Inflammatory macrophage treated with lipopolysaccharide for 4 hours (primary cell): ENCODE data around the gene KIAA1958.

Source experiments
- DNase-seq: peaks from one replicate; pipeline ENCODE4 v3.0.0-alpha.2; 2020

KIAA1958 gene, protein sequence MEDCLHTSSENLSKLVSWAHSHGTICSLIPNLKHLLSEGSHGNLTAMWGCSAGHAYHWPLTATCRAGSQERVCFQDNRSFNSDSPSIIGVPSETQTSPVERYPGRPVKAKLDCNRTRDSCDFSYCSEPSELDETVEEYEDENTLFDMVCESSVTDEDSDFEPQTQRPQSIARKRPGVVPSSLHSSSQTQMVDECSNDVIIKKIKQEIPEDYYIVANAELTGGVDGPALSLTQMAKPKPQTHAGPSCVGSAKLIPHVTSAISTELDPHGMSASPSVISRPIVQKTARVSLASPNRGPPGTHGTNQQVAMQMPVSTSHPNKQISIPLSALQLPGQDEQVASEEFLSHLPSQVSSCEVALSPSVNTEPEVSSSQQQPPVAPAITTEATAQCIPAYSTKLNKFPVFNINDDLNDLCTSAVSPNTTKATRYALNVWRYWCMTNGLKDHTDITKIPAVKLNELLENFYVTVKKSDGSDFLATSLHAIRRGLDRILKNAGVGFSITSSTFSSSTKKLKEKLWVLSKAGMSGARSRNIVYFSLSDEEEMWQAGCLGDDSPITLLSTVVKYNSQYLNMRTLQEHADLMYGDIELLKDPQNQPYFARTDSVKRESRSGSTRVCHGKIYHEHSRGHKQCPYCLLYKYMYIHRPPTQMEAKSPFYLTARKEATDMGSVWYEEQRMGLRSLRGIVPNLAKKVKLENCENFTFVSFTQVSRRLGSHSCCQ

DNA sequence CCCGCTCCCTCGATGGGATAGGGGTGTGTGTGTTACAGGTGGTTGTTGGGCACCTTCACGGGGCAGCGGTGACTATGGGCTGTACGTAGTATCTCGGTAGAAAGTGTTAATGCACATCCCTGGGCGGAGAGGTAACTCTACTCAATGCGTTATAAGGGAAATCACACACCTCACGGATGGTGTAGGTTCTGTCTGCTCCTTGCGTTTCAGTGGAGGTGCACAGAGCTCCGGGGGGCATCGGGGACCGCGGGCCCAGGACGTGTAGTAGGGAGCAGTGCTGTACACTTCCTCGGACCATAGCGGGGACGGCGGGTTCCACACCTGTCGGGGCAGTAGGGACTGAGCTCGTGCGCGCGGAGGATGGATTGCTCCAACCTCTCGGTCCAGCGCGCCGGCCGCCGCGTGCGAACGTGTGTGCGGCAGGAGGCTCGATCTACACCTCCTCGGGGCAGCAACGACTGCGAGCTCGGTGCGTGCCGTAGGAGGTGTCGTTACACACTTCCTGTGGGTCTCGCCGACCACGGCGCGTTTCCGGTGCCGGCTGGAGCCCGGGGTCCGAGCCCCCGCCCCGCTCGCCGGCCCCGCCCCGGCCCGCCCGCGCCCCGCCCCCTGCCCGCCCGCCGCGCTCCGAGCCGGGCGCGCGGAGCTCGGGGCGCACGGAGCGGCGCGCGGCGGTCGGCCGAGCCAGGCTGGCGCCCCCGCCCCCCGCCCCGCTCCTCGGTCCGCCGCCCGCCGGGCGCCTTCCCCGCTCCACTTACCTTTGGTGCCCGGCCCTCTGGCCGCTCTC, at the start of gene KIAA1958:
Gene KIAA1958, plus strand, starts transcription at position 607 of the 787 bp plus-strand sequence. CDS start 87,254 bp downstream, outside the sequence.
- peak; percentile 59 for DNase-seq

DNA sequence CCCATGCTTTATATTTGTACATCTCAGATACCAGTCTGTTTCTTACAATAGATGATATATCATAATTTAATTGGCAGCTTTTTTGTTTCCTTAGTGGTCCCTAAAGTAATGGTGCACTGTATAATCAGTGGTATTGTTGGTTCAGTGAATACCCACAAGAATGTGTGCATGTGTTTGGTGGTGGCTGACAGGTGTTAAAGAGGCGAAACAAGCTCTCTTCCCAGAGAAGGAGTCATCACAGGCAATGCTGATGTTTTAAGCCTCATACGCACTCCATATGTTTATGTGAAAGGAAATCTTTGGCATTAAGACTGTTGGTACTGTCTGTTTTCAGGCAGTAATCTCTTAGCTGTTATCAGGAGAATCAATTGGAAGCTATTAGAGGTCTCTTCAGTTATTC, 49.2 kb upstream of the KIAA1958 start:
- no peak for DNase-seq

DNA sequence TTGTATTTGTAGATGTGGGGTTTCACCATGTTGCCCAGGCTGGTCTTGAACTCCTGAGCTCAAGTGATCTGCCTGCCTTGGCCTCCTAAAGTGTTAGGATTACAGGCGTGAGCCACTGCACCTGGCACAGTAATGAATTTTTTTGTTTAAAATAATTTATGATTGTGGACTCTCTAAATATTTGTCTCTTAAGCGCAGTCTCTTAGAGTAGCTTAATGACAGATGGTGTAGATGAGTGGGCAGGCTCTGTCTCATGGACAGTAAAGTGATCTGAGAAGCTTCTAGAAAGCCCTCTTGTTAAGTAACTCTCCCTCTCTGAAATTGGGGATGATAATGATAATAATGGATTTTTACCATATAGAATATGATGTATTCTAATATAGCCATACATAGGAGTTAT, 47.5 kb upstream of the KIAA1958 start:
- no peak for DNase-seq

DNA sequence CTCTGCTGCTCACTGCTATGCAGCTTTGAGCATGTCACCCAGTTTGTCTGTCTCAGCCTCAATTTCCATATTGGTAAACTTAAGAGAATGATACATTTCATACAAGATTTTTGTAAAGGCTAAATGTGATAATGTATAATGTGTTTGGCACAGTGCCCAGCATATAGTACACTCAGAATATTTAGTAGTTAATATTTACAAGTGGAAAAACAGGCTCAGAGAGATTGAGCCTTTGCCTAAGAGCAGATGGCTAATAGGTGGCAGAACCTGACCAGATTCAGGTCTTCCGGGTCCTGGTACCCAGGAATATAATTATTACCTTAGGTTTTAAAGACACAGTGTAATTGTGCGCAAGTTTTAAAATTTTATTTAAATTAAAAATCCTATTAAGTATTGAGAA, 46.8 kb upstream of the KIAA1958 start:
- no peak for DNase-seq

DNA sequence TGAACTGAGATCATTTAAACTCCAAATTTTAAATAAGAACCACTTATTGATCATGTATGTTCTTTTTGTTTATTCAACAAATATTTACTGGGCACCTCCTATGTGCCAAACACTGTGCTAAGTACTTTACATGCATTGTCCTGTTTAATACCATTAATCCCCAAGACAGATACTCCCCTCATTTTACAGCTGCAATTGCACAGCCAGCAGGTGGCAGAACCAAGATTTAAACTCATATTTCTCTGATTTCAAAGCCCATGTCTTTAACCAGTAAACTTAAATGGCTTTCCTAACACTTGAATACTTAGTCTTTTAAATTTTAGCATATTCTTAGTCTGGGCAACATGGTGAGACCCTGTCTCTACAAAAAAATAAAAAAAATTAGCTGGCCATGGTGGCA, 43.4 kb upstream of the KIAA1958 start:
- peak; percentile 20 for DNase-seq

DNA sequence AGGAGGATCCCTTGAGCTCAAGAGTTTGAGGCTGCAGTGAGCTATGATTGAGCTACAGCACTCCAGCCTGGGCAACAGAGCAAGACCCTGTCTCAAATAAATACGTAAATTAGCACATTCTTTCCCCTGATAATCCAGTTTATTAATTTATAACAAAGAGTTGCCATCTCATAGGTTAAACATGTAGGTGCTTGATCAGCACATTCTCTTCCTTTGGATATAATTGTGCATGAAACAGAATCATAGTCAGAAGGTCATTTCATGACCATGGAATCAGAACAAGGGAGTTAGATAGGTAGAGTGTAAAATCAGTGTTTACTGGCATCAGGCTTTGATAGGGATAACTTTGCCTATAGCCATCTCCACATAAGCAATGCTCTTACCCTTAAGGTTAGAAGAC, 43.0 kb upstream of the KIAA1958 start:
- no peak for DNase-seq

DNA sequence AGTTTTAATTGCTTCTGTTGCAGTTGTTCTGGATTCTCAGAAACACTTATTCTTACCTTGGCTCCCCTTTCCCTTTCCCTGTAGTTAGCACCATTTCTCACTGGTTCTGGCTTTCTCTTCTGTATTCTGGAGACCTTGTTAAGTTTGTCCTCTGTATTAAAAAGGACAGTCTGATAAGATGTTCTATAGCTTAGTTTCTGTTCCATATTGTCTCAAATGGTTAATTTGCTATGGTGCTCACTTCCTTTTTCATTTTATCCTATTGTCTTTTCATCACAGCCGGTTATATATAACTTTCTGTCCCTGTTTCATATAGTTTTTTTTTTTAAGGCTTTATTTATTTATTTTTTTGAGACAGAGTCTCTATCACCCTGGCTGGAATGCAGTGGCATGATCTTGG, 41.4 kb upstream of the KIAA1958 start:
- peak; percentile 1 for DNase-seq

DNA sequence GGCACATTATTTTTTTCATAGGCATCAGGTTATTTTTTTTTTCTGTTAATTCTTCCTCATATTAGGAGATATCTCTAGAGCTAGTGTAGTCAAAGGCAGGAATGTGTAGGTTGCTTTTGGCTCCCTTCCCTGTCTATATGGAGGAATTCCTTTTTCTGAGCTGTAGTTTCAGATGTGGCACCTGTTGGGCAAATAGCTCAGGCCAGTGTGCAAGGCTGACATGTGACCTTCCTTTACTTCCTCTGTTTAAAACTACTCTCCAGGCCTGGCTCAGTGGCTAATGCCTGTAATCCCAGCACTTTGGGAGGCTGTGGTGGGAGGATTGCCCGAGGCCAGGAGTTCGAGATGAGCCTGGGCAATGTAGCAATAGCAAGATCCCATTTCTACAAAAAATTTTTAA, 40.5 kb upstream of the KIAA1958 start:
- peak; percentile 23 for DNase-seq

DNA sequence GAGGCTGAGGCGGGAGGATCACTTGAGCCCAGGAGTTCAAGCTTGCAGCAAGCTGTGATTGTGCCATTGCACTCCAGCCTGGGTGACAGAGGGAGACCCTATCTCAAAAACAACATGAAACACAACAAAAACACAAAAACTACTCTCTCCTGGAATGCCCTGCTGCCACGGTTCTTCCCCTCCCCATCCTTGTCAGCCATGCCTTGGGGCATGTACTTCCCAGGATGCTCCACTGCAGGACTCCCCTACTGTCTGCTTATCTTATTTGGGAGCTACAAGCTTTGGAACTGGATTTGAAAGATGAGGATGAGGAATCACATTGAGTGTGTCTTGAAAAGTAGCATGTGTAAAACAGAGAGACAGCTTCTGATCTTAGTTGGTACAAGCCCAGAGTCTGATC, 40.1 kb upstream of the KIAA1958 start:
- no peak for DNase-seq

DNA sequence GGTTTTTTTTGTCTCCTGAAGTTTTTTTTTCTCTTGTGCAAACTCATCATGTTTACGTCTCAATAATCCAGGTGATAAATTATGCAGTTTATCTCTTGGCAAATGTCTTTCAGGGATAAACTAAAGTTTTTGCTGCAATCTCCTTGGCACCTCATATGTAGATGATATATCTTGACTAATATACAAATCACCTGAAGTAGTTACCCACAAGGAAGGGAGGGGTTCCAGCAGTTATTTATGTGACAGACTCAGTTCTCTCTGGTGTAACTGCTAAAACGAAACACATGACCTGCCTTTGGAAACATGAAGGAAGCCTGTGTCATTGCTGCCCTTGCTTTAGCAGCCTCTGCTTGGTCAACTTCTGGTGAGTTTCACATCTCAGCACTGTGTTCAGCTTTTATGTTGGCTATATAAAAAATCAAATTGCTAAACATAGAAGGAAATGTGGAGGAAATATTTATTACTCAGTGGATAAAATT, 39.3 kb upstream of the KIAA1958 start:
- DNase-seq, result peak; percentile 62

DNA sequence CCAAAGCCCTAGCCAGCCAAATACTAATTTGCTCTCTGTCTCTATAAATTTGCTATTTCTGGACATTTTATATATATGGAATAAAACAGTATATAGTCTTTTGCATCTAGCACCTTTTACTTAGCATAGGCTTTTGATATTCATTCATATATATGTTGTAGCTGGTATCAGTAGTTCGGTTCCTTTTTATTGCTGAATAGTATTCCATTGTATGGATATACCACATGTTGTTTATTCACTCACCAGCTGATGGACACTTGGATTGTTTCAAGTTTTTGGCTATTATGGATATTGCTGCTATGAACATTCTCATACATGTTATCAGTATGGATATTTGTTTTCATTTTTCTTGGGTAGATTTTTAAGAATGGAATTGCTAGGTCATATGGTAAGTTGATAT, 23.8 kb upstream of the KIAA1958 start:
- DNase-seq, result no peak

DNA sequence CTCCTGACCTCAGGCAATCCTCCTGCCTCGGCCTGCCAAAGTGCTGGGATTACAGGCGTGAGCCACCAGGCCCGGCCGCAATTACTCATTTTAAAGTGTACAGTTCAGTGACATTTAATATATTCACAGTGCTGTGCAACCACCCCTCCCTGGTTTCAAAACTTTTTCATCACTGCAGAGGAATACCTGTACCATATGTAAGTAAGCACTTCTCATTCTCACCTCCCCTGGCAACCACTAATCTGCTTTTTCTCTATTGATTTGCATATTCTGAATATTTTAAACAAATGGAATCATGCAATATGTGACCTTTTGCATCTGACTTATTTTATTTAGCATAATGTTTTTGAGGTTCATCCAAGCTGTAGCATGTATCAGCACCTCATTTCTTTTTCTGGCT, 21.3 kb upstream of the KIAA1958 start:
- no peak for DNase-seq

DNA sequence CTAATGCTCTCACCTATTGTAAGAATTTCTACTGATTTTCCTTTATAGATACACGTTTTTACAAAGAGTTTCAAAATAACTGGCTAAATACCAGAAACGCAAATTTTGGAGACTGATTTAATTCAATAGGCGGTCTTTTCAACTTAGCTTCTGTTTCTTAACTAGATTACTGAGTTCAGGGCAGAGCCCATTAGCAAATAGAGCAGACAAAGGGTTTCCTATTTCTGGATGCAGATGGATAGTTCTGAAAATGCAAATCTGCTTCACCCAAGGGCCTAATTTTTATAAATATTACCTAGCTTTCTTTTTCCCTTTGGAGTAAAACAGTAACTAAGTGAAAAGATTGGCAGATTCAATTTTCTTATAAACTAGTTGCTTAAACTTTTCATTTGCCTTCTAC, 13.6 kb upstream of the KIAA1958 start:
- no peak for DNase-seq

DNA sequence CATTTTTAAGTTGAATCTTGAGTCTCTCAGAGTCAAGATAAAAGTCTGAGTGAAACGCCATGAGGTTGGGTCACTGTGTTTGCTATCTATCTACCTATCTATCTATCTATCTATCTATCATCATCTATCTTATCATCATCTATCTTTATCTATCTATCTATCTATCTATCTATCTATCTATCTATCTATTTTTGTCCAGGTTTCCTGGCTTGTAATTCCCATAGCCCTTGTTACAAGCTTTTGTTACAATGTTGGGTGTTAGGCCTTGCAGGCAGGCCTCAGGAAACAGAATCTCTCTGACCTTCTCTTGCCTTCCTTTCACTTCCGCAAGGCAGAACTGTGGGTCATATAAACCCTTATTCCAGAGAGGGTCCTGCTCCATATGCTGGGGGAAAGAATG, 12.6 kb upstream of the KIAA1958 start:
- no peak for DNase-seq

DNA sequence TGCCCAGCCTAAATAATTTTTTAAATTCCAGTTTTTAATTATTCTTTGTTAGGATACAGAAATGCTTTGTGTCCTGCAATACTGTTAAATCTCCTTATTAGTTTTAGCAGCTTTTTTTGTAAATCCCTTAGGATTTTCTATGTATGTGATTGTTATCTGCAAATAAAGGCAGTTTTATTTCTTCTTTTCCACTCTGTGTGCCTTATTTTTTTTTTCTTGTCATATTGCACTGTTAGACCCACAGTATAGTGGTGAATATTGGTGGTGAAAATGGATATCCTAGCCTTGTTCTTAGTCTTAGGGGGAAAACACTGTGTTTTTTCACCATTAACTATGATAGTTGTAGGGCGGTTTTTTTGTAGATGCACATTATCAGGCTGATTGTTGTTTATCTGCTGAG, 11.3 kb upstream of the KIAA1958 start:
- no peak for DNase-seq

DNA sequence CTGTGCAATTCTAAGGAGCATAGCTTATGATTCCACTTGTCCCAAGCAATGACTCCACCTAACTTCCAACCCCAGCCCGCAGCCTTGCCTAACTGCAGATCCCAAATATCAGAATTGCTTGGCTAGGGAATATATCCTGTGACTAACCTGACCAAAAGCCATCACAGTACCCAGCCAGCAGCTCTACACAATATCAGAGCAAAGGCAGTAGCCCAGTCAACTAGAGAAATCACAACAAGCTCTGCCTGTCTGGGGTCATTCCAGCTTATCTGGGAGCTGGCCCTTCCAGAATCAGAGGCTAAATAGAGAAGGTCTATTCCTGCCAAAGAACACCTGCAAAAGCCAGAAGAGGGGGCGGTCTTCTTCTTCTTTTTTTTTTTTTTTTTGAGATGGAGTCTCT, 9.3 kb upstream of the KIAA1958 start:
- DNase-seq, result no peak

DNA sequence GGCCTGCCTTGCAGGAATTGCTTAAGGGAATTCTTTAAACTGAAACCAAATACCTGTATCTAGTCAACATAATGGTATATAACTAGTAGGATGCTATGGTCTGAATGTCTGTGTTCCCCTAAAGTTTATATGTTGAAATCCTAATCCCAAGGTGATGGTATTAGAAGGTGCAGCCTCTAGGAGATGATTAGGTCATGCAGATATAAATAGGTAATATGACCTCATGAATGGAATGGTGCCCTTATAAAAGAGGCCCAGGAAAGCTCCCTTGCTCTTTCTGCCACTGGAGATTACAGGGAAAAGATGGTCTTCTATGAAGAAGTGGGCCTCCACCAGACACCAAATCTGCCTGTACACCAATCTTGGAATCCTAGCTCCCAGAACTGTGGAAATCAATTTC, 7.4 kb upstream of the KIAA1958 start:
- no peak for DNase-seq

DNA sequence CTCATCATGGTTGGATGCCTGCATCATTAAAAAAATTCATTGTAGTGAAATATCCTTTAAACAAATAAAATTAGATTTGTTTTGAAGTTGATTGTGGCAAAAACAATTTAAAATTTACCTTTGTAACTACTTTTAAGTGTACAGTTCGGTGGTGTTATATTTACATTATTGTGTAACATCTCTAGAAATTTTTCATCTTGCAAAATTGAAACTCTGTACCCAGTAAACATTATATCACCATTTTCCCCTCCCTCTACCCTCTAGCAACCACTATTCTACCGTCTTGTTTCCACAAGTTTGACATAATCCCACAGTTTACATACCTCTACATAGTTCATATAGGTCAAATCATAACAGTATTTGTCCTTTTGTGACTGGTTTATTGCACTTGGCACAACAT, 2.0 kb upstream of the KIAA1958 start:
- DNase-seq, result no peak

DNA sequence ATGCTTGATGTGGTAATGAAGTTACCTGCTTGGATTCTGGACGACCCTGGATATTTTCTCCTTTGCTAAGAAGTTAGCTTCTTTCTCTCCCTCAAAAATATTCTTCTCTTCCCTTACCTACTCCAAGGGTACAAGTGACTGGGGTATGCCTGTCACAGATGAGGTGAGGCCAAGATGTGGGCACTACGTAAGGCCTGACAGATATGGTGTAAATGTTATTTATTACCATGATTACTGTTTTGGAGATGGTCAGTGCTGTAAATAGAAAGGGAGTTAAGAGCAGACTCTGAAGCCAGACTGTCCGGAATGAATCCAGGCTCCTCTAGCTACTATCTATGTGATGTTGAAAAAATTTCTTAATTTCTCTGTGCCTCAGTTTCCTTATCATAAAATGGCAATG, 1.1 kb upstream of the KIAA1958 start:
- DNase-seq, result no peak

DNA sequence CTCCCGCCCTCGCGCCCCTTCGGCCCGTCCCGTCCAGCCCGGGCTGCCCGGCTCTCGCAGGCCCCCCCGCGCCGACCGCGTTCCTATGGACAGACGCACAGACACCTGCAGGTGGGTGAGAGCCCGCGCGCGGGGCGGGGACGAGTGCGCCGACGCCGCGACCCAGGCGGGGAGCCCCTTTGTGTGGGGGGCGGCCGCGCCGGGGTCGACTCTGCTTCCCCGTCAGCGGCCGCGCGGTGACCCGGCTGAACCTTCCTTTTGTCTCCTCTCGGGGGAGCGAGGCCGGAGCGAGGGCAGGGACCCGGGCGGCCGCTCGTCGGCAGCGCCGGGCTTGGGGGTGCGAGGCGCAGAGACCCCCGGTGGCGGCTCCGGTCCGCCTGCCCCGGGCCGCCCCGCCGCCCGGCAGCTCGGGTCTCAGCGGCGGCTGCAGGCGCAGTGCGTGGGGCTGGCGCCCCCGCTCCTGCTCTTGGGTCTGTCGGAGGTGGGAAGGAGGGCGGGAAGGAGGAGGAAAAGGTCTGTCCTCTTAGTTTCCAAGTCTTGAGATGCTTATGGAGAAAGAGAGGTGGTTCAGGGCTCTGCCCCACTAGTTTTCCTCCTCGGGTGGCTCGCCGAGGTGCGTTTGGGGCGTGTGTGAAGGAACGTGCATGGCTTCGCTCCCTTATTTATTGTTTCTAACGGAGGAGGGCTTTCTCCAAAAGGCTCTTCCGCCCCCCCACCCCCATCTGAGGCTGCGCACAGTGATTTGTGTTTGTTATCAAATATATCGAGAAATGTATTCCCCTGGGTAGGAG, 576 bp downstream of the KIAA1958 start:
- DNase-seq, result peak; percentile 28

DNA sequence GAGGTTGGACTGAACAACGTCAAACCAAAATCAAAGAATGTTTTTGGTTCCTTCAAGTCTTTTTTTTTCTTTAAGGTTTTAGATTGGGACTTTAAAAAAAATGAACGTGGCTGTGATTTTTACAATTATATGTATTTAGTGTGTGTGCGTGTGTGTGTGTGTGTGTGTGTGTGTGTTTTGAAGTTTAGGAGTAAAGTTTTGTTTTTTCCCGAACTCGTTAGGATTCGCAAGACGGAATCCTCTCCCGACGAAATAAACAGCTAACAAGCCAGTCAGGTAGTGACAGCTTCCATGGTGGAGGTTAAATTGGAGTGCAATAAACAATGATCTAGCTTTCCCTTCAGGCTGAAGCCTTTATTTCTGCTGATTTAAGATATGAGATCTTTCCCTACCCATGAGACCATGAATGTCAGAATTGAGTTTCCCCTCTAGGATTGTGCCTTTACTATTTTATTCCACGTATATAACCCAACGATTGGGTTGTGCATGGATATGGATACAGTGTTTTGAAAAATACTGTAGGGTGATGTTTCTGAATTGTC, 1.2 kb downstream of the KIAA1958 start:
- DNase-seq, result no peak

DNA sequence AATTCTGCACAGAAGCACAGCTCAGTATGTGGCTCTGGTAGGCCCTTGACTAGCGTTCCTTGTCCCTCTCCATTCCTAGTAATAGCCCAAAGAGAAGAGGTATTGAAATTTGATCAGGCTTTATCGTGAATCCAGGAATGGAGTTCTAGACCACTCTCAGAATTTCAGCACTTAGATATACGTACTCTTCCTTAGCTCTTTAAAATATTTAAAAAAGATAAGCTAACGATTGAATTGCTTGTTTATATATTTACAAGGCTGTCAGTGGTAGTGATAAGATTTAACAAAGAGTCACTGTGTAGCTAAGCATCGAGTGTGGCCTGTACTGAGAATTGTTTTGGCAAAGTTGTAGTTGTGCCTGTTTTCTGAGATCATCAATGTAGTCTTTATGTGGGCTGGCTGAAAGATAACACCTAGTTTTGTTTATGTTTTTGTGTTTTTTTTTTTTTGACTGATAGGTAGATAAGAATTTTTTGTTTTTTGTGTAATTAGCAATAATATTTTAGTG, 2.5 kb downstream of the KIAA1958 start:
- DNase-seq, result no peak
